Nephron progenitor cell (in vitro differentiated cells): Measurements from ENCODE around the gene EZH2.

Source experiments
- DNase-seq: peaks from one replicate; pipeline ENCODE4 v3.0.0; 2021
- H3K27ac Mint-ChIP-seq: 2 replicates; pipeline ENCODE4 v1.8.0; 2021; ENCODE audit warnings: mild to moderate bottlenecking, moderate library complexity, mixed read lengths
- H3K27me3 Mint-ChIP-seq: 2 replicates; pipeline ENCODE4 v1.8.0; 2021; ENCODE audit warnings: mild to moderate bottlenecking, low read depth, mixed read lengths; ENCODE audit not compliant: poor library complexity
- H3K36me3 Mint-ChIP-seq: 2 replicates; pipeline ENCODE4 v1.8.0; 2021; ENCODE audit warnings: low read depth, mixed read lengths
- H3K4me1 Mint-ChIP-seq: 2 replicates; pipeline ENCODE4 v1.8.0; 2021; ENCODE audit warnings: mixed read lengths
- H3K4me3 Mint-ChIP-seq: 2 replicates; pipeline ENCODE4 v1.8.0; 2021; ENCODE audit warnings: mild to moderate bottlenecking, moderate library complexity, mixed read lengths
- H3K9me3 Mint-ChIP-seq: 2 replicates; pipeline ENCODE4 v1.8.0; 2021; ENCODE audit warnings: mild to moderate bottlenecking, moderate library complexity, mixed read lengths
- TF ChIP-seq, protein P1 (sequence below): fragments of 200-600 bp; sonication (generic); IDR thresholded peaks from 2 replicates; pipeline ENCODE4 v1.5.0; 2021; ENCODE audit warnings: antibody characterized with exemption

Gene EZH2

GRCh38 chr7:148803094-148803493 is 81.0 kb downstream of the EZH2 start:
- DNase-seq = no peak
- Mint-ChIP-seq H3K4me3 (no peak overlapping the region), H3K4me1 (no peaks in the 10 kb centered on the region), H3K27ac (peak overlapping the region; percentile 54), H3K27me3 (no peaks in the 10 kb centered on the region), H3K36me3 (peaks cover 68% of the 10 kb centered on the region), H3K9me3 (no peaks in the 10 kb centered on the region)
- TF ChIP-seq, protein P1, sequence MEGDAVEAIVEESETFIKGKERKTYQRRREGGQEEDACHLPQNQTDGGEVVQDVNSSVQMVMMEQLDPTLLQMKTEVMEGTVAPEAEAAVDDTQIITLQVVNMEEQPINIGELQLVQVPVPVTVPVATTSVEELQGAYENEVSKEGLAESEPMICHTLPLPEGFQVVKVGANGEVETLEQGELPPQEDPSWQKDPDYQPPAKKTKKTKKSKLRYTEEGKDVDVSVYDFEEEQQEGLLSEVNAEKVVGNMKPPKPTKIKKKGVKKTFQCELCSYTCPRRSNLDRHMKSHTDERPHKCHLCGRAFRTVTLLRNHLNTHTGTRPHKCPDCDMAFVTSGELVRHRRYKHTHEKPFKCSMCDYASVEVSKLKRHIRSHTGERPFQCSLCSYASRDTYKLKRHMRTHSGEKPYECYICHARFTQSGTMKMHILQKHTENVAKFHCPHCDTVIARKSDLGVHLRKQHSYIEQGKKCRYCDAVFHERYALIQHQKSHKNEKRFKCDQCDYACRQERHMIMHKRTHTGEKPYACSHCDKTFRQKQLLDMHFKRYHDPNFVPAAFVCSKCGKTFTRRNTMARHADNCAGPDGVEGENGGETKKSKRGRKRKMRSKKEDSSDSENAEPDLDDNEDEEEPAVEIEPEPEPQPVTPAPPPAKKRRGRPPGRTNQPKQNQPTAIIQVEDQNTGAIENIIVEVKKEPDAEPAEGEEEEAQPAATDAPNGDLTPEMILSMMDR = no peak

- no peak for DNase-seq
- H3K4me1 Mint-ChIP-seq = no peaks in the 10 kb centered on the region
- peaks cover 74% of the 10 kb centered on the region for H3K36me3 Mint-ChIP-seq
- no peak overlapping the region for H3K4me3 Mint-ChIP-seq
- no peaks in the 10 kb centered on the region for H3K9me3 Mint-ChIP-seq
- TF ChIP-seq, protein P1 = no peak
- no peaks in the 10 kb centered on the region for H3K27me3 Mint-ChIP-seq
- peak overlapping the region; percentile 10 for H3K27ac Mint-ChIP-seq
Observed at GRCh38 chr7:148802101-148802493, 82.0 kb downstream of the EZH2 start.

GRCh38 chr7:148800677-148801076 is 83.4 kb downstream of the EZH2 start:
- no peaks in the 10 kb centered on the region for H3K9me3 Mint-ChIP-seq
- DNase-seq = no peak
- peak overlapping the region; percentile 59 for H3K27ac Mint-ChIP-seq
- no peaks in the 10 kb centered on the region for H3K4me1 Mint-ChIP-seq
- no peaks in the 10 kb centered on the region for H3K27me3 Mint-ChIP-seq
- peaks cover 75% of the 10 kb centered on the region for H3K36me3 Mint-ChIP-seq
- TF ChIP-seq, protein P1 = no peak
- no peak overlapping the region for H3K4me3 Mint-ChIP-seq

DNA sequence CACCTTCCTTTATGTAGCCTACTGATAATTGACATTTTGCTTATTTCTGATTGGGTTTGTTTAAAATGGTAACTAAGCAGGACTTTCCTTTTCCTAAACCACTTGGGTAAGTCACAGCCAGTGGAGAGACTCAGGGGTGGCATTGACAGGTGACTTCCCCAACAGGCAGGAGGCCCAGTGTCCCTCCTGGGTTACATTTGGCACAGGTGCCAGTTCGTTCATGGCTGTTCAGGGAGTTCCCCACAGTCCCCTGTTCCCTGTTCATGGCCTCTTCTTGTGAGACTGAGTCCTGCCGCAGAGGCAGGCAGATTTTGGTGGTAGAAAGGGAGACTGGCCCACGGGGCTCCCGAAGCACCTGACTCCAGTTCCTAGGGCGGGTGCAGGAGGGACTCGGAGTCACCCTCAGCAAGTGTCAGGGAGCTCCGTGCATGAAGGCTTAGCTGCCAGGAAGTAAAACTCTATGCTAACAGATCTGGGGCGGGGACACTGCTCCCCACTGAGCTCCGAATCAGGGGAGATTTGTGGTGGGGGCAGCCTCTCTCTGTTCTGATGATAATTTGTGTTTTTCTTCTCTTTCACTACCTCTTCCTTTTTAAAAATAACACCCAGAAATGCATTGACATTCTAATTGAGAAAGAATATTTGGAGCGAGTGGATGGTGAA is 84.1 kb downstream of the EZH2 start:
- H3K27me3 Mint-ChIP-seq = no peaks in the 10 kb centered on the region
- peak overlapping the region; percentile 69 for H3K27ac Mint-ChIP-seq
- TF ChIP-seq, protein P1 = no peak
- no peaks in the 10 kb centered on the region for H3K9me3 Mint-ChIP-seq
- no peak for DNase-seq
- H3K4me3 Mint-ChIP-seq = no peak overlapping the region
- H3K4me1 Mint-ChIP-seq = no peaks in the 10 kb centered on the region
- H3K36me3 Mint-ChIP-seq = peaks cover 77% of the 10 kb centered on the region

DNA sequence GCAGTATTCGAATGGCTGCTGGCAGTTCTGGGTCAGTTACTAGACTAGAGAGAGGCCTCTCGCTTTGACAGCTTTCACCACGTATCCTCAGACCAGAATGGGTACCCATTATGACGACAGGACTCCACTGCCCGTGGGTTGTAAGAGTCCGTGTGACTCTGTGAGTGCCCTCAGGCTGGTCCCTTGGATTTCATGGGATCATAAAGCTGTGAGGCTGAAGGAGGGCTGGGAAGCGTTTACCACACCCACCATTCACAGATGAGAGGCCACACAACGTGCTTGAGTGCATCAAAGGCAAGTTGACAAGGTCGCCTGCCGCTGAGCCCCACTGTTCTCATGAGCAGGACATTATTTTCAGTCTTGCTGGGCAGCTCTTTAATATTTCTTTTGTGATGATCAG is 87.2 kb downstream of the EZH2 start:
- peaks cover 91% of the 10 kb centered on the region for H3K36me3 Mint-ChIP-seq
- H3K9me3 Mint-ChIP-seq = peaks cover 9% of the 10 kb centered on the region
- no peak overlapping the region for H3K4me3 Mint-ChIP-seq
- no peaks in the 10 kb centered on the region for H3K27me3 Mint-ChIP-seq
- TF ChIP-seq, protein P1 = no peak
- no peaks in the 10 kb centered on the region for H3K4me1 Mint-ChIP-seq
- DNase-seq = no peak
- peak overlapping the region; percentile 13 for H3K27ac Mint-ChIP-seq

GRCh38 chr7:148794476-148794875 is 89.6 kb downstream of the EZH2 start:
- Mint-ChIP-seq H3K27me3 (no peaks in the 10 kb centered on the region), H3K4me1 (no peaks in the 10 kb centered on the region), H3K36me3 (peaks cover 94% of the 10 kb centered on the region), H3K9me3 (peaks cover 9% of the 10 kb centered on the region), H3K4me3 (no peak overlapping the region), H3K27ac (no peak overlapping the region)
- TF ChIP-seq, protein P1 = no peak
- no peak for DNase-seq
